Activated CD4-positive, alpha-beta T cell treated with anti-CD3 and anti-CD28 coated beads, Interleukin-2, amount 10 ng/mL, durations not matched to agents 24 days and 14 days (primary cell): ENCODE data around the gene INTS12. TPM values are rescaled to one million over a fixed set of nuclear protein-coding genes. Genes with fewer than 3 reads are reported as not detected.

Experiments
- DNase-seq: peaks from one replicate; pipeline ENCODE4 v3.0.0; 2022
- H3K27ac Mint-ChIP-seq: one replicate; pipeline ENCODE4 v1.8.0; 2022; ENCODE audit warnings: mild to moderate bottlenecking, mixed read lengths
- H3K27me3 Mint-ChIP-seq: one replicate; pipeline ENCODE4 v1.8.0; 2022; ENCODE audit warnings: mixed read lengths
- H3K36me3 Mint-ChIP-seq: one replicate; pipeline ENCODE4 v1.8.0; 2022; ENCODE audit warnings: low read depth, mild to moderate bottlenecking, mixed read lengths
- H3K4me1 Mint-ChIP-seq: one replicate; pipeline ENCODE4 v1.8.0; 2021; ENCODE audit warnings: mixed read lengths
- H3K4me3 Mint-ChIP-seq: one replicate; pipeline ENCODE4 v1.8.0; 2022; ENCODE audit warnings: mild to moderate bottlenecking, moderate library complexity, mixed read lengths
- H3K9me3 Mint-ChIP-seq: one replicate; pipeline ENCODE4 v1.8.0; 2021; ENCODE audit warnings: mixed read lengths
- intact Hi-C: fragments of 100-400 bp; cut with micrococcal nuclease; formaldehyde crosslinking; loops from one replicate; pipeline ENCODE4 v1.15.1; 2023
- total RNA-seq: library from RNA; stranded (reverse); gene quantifications from 2 replicates; pipeline ENCODE4 v1.2.3, GENCODE V29; 2022

Gene INTS12
- total RNA-seq, 1 donor from 2014 or later: 24.4 TPM

GRCh38 chr4:105666693-105667092 is 41.8 kb downstream of the INTS12 start:
- no peak for DNase-seq
- H3K27me3 Mint-ChIP-seq: peaks cover 18% of the 10 kb centered on the region
- no peaks in the 10 kb centered on the region for H3K9me3 Mint-ChIP-seq
- H3K27ac Mint-ChIP-seq: no peak overlapping the region
- H3K36me3 Mint-ChIP-seq: no peaks in the 10 kb centered on the region
- H3K4me3 Mint-ChIP-seq: no peak overlapping the region
- no peaks in the 10 kb centered on the region for H3K4me1 Mint-ChIP-seq
- intact Hi-C loops: no loop called here

- Mint-ChIP-seq H3K27ac (no peak overlapping the region), H3K4me1 (no peaks in the 10 kb centered on the region), H3K9me3 (no peaks in the 10 kb centered on the region), H3K27me3 (peaks cover 9% of the 10 kb centered on the region), H3K36me3 (no peaks in the 10 kb centered on the region), H3K4me3 (no peak overlapping the region)
- no peak for DNase-seq
- intact Hi-C loops: no loop called here
These were observed 45.4 kb downstream of the INTS12 start for GRCh38 chr4:105662935-105663675.

- Mint-ChIP-seq H3K27me3 (peaks cover 7% of the 10 kb centered on the region), H3K36me3 (no peaks in the 10 kb centered on the region), H3K4me3 (no peak overlapping the region), H3K9me3 (no peaks in the 10 kb centered on the region), H3K4me1 (no peaks in the 10 kb centered on the region), H3K27ac (no peak overlapping the region)
- intact Hi-C loops: no loop called here
- DNase-seq: no peak
These were observed 47.5 kb downstream of the INTS12 start for GRCh38 chr4:105661028-105661427.

GRCh38 chr4:105659190-105659589 is 49.3 kb downstream of the INTS12 start:
- intact Hi-C loops: no loop called here
- peaks cover 11% of the 10 kb centered on the region for H3K27me3 Mint-ChIP-seq
- no peak overlapping the region for H3K4me3 Mint-ChIP-seq
- no peaks in the 10 kb centered on the region for H3K4me1 Mint-ChIP-seq
- no peak overlapping the region for H3K27ac Mint-ChIP-seq
- no peak for DNase-seq
- no peaks in the 10 kb centered on the region for H3K36me3 Mint-ChIP-seq
- H3K9me3 Mint-ChIP-seq: no peaks in the 10 kb centered on the region

- DNase-seq: no peak
- Mint-ChIP-seq H3K4me1 (no peaks in the 10 kb centered on the region), H3K4me3 (no peak overlapping the region), H3K27me3 (peaks cover 11% of the 10 kb centered on the region), H3K9me3 (no peaks in the 10 kb centered on the region), H3K36me3 (no peaks in the 10 kb centered on the region), H3K27ac (no peak overlapping the region)
- intact Hi-C loops: no loop called here
These were observed 51.2 kb downstream of the INTS12 start for GRCh38 chr4:105657117-105657765.

GRCh38 chr4:105652286-105652888 is 56.1 kb downstream of the INTS12 start:
- intact Hi-C loops: no loop called here
- Mint-ChIP-seq H3K4me3 (no peak overlapping the region), H3K27ac (no peak overlapping the region)

GRCh38 chr4:105651884-105652283 is 56.6 kb downstream of the INTS12 start:
- intact Hi-C loops: no loop called here
- Mint-ChIP-seq H3K27me3 (peaks cover 23% of the 10 kb centered on the region), H3K4me3 (no peak overlapping the region), H3K36me3 (no peaks in the 10 kb centered on the region), H3K27ac (no peak overlapping the region), H3K4me1 (no peaks in the 10 kb centered on the region), H3K9me3 (no peaks in the 10 kb centered on the region)
- DNase-seq: no peak

More at GRCh38 chr4:105652286-105652888, 56.1 kb downstream of the INTS12 start:
- Mint-ChIP-seq H3K9me3 (no peaks in the 10 kb centered on the region), H3K27me3 (peaks cover 21% of the 10 kb centered on the region), H3K36me3 (no peaks in the 10 kb centered on the region), H3K4me1 (no peaks in the 10 kb centered on the region)
- DNase-seq: no peak

DNA sequence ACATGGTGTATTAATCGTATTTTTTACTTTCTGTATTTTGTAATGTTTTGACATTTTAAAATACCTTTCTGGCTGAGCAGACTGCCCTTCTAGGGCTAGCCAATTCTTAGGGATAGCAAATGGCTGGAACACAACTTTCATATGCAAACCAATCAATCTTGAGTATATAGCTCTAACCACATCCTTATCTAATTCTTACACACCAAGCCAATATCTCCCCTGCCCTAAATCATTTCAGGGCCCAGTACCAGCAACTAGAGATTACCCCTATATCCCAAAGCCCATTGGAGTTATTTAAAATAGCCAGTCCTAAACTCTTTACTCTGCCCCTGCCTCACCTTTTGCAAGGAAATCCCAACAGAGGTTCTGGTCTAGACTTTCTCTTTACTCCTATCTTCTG is 58.3 kb downstream of the INTS12 start:
- H3K4me3 Mint-ChIP-seq: no peak overlapping the region
- H3K9me3 Mint-ChIP-seq: no peaks in the 10 kb centered on the region
- H3K27me3 Mint-ChIP-seq: peaks cover 22% of the 10 kb centered on the region
- H3K27ac Mint-ChIP-seq: no peak overlapping the region
- no peak for DNase-seq
- intact Hi-C loops: no loop called here
- H3K36me3 Mint-ChIP-seq: no peaks in the 10 kb centered on the region
- no peaks in the 10 kb centered on the region for H3K4me1 Mint-ChIP-seq

GRCh38 chr4:105645440-105645839 is 63.0 kb downstream of the INTS12 start:
- H3K27ac Mint-ChIP-seq: no peak overlapping the region
- H3K4me3 Mint-ChIP-seq: no peak overlapping the region
- H3K27me3 Mint-ChIP-seq: peaks cover 14% of the 10 kb centered on the region
- no peaks in the 10 kb centered on the region for H3K4me1 Mint-ChIP-seq
- H3K36me3 Mint-ChIP-seq: no peaks in the 10 kb centered on the region
- no peak for DNase-seq
- intact Hi-C loops: no loop called here
- no peaks in the 10 kb centered on the region for H3K9me3 Mint-ChIP-seq

DNA sequence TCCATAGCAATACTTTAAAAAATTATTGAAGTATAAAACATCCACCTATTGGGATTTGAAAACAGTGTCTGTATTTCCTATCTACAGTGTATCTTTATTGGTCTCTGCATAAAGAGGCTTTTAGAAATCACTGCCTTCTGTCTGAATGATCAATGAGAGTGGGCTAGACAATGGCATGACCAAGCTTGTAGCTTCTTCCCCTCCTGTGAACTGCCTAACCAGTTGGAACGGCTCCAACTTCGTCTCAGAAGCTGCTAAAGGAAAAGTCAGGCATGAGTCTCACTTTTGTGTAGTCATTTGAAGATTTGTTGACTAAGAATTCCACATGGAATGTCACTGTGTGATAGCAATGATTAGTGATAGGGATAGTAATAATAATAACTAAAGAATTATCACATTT is 64.2 kb downstream of the INTS12 start:
- Mint-ChIP-seq H3K4me3 (no peak overlapping the region), H3K27me3 (peaks cover 12% of the 10 kb centered on the region), H3K36me3 (no peaks in the 10 kb centered on the region), H3K9me3 (no peaks in the 10 kb centered on the region), H3K4me1 (no peaks in the 10 kb centered on the region), H3K27ac (no peak overlapping the region)
- intact Hi-C loops: no loop called here
- no peak for DNase-seq

DNA sequence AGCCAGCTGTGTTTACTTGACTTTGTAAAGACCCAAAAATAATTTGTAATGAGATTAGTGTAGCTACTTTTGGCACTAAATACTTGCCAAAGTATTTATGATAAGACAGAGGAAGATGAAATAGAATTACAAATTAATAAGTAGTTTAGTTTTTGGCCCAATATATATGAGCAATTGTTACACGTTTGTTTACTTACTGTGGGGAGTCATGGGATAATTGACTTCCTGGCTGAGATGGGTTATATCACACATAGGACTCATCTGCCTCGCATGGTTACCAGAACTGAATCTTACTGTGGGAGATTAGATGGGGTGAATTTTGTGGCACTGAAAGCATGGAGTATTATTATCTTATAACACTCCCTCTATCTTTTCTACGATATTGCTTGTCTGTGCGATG is 66.6 kb downstream of the INTS12 start:
- intact Hi-C loops: no loop called here
- H3K4me3 Mint-ChIP-seq: no peak overlapping the region
- no peaks in the 10 kb centered on the region for H3K36me3 Mint-ChIP-seq
- H3K4me1 Mint-ChIP-seq: no peaks in the 10 kb centered on the region
- peaks cover 16% of the 10 kb centered on the region for H3K27me3 Mint-ChIP-seq
- no peaks in the 10 kb centered on the region for H3K9me3 Mint-ChIP-seq
- H3K27ac Mint-ChIP-seq: no peak overlapping the region
- DNase-seq: no peak

- no peaks in the 10 kb centered on the region for H3K36me3 Mint-ChIP-seq
- no peaks in the 10 kb centered on the region for H3K9me3 Mint-ChIP-seq
- no peak overlapping the region for H3K4me3 Mint-ChIP-seq
- DNase-seq: no peak
- intact Hi-C loops: no loop called here
- H3K27ac Mint-ChIP-seq: no peak overlapping the region
- peaks cover 18% of the 10 kb centered on the region for H3K27me3 Mint-ChIP-seq
- no peaks in the 10 kb centered on the region for H3K4me1 Mint-ChIP-seq
These were observed 70.9 kb downstream of the INTS12 start for GRCh38 chr4:105637408-105638176.

- H3K27me3 Mint-ChIP-seq: peaks cover 13% of the 10 kb centered on the region
- no peak overlapping the region for H3K4me3 Mint-ChIP-seq
- no peaks in the 10 kb centered on the region for H3K4me1 Mint-ChIP-seq
- DNase-seq: no peak
- intact Hi-C loops: no loop called here
- H3K27ac Mint-ChIP-seq: no peak overlapping the region
- no peaks in the 10 kb centered on the region for H3K36me3 Mint-ChIP-seq
- no peaks in the 10 kb centered on the region for H3K9me3 Mint-ChIP-seq
These were observed 73.9 kb downstream of the INTS12 start for GRCh38 chr4:105634402-105635080.
